Mesenchymal stem cell (in vitro differentiated cells and primary cell): ENCODE measurements around the gene RPS6KA5.
"Not testable (repeated sequence)": the region's sequence is repeated elsewhere in the genome, so short reads cannot be mapped to it uniquely, and the experiment has no call there.

Experiments
- DNase-seq: peaks from one replicate; pipeline ENCODE4 v3.0.0-alpha.2; 2013
- H2AFZ ChIP-seq: one replicate; pipeline ENCODE4 v1.6.1; 2013; ENCODE audit warnings: low read depth, mild to moderate bottlenecking, control low read depth, inconsistent platforms, low read length, moderate library complexity
- H2AK5ac ChIP-seq: 2 replicates; pipeline ENCODE4 v1.6.1; 2013; ENCODE audit warnings: low read length, moderate library complexity, mild to moderate bottlenecking, inconsistent platforms; ENCODE audit not compliant: severe bottlenecking
- H2BK120ac ChIP-seq: one replicate; pipeline ENCODE4 v1.6.1; 2013; ENCODE audit warnings: low read depth, mild to moderate bottlenecking, inconsistent platforms, low read length, moderate library complexity
- H2BK12ac ChIP-seq, 2 experiments: one replicate each; pipeline ENCODE4 v1.6.1; 2013; ENCODE audit warnings: inconsistent platforms in 2 of 2, low read length in 2 of 2, mild to moderate bottlenecking in 2 of 2, moderate library complexity in 2 of 2, control low read depth in 1 of 2
- H2BK15ac ChIP-seq: one replicate; pipeline ENCODE4 v1.6.1; 2013; ENCODE audit warnings: mild to moderate bottlenecking, low read depth, inconsistent platforms; ENCODE audit not compliant: poor library complexity, severe bottlenecking
- H2BK5ac ChIP-seq: 2 replicates; pipeline ENCODE4 v1.6.1; 2013; ENCODE audit warnings: low read depth, mild to moderate bottlenecking, low read length, control low read depth, inconsistent platforms; ENCODE audit not compliant: poor library complexity, severe bottlenecking
- H3K14ac ChIP-seq, 2 experiments: one replicate each; pipeline ENCODE4 v1.6.1; 2013; ENCODE audit warnings: inconsistent platforms in 2 of 2, low read length in 2 of 2, control low read depth in 1 of 2, mild to moderate bottlenecking in 1 of 2, moderate library complexity in 1 of 2
- H3K18ac ChIP-seq, 2 experiments: one replicate each; pipeline ENCODE4 v1.6.1; 2013; ENCODE audit warnings: inconsistent platforms in 2 of 2, low read length in 2 of 2, control low read depth in 1 of 2, low read depth in 1 of 2, mild to moderate bottlenecking in 1 of 2
- H3K23ac ChIP-seq, 2 experiments: one replicate each; pipeline ENCODE4 v1.6.1; 2013; ENCODE audit warnings: inconsistent platforms in 2 of 2, low read length in 2 of 2, mild to moderate bottlenecking in 2 of 2, moderate library complexity in 2 of 2, control low read depth in 1 of 2
- H3K27ac ChIP-seq: 2 replicates; pipeline ENCODE4 v1.5.1; 2013; ENCODE audit warnings: mild to moderate bottlenecking, moderate library complexity, low read length, control low read depth, inconsistent platforms; ENCODE audit not compliant: poor library complexity, severe bottlenecking
- H3K27me3 ChIP-seq, 2 experiments: 2 replicates each; pipeline versions ENCODE4 v1.6.1 to v1.7.0; 2013; ENCODE audit warnings: low read length in 2 of 2, mild to moderate bottlenecking in 2 of 2, moderate library complexity in 2 of 2, control low read depth in 1 of 2, inconsistent platforms in 1 of 2; ENCODE audit not compliant: control insufficient read depth in 1 of 2, insufficient read depth in 1 of 2
- H3K36me3 ChIP-seq, 2 experiments: 2 replicates each; pipeline versions ENCODE4 v1.6.1 to v1.7.0; 2013; ENCODE audit warnings: low read length in 2 of 2, control low read depth in 1 of 2, inconsistent platforms in 1 of 2, low read depth in 1 of 2, mild to moderate bottlenecking in 1 of 2; ENCODE audit not compliant: insufficient read depth in 2 of 2, control insufficient read depth in 1 of 2
- H3K4ac ChIP-seq, 2 experiments: one replicate each; pipeline ENCODE4 v1.6.1; 2013; ENCODE audit warnings: inconsistent platforms in 2 of 2, low read length in 2 of 2, mild to moderate bottlenecking in 2 of 2, moderate library complexity in 2 of 2, control low read depth in 1 of 2, low read depth in 1 of 2
- H3K4me1 ChIP-seq: 2 replicates; pipeline ENCODE4 v1.6.1; 2013; ENCODE audit warnings: low read depth, low read length, control low read depth; ENCODE audit not compliant: control insufficient read depth, insufficient read depth
- H3K4me2 ChIP-seq: 2 replicates; pipeline ENCODE4 v1.6.1; 2013; ENCODE audit warnings: low read length, mild to moderate bottlenecking, inconsistent platforms; ENCODE audit not compliant: poor library complexity, severe bottlenecking
- H3K4me3 ChIP-seq, 2 experiments: 2 replicates each; pipeline versions ENCODE4 v1.5.1 to v1.7.0; 2013; ENCODE audit warnings: low read length in 2 of 2, mild to moderate bottlenecking in 2 of 2, control low read depth in 1 of 2, low read depth in 1 of 2; ENCODE audit not compliant: insufficient read depth in 1 of 2
- H3K79me1 ChIP-seq: replicated peaks from 2 replicates; pipeline ENCODE4 v1.6.1; 2013; ENCODE audit warnings: mild to moderate bottlenecking, control low read depth, low read length, inconsistent platforms; ENCODE audit not compliant: poor library complexity, severe bottlenecking
- H3K9ac ChIP-seq: 2 replicates; pipeline ENCODE4 v1.7.0; 2013; ENCODE audit warnings: mild to moderate bottlenecking, low read length, moderate library complexity
- H3K9me3 ChIP-seq: 2 replicates; pipeline ENCODE4 v1.7.0; 2013; ENCODE audit warnings: mild to moderate bottlenecking, low read length; ENCODE audit not compliant: control insufficient read depth
- H4K8ac ChIP-seq: one replicate; pipeline ENCODE4 v1.6.1; 2013; ENCODE audit warnings: inconsistent platforms, mild to moderate bottlenecking, low read length, moderate library complexity
- H4K91ac ChIP-seq: one replicate; pipeline ENCODE4 v1.6.1; 2013; ENCODE audit warnings: mild to moderate bottlenecking, low read length, inconsistent platforms
- WGBS: methylation state at CpG from one replicate; pipeline ENCODE4 v1.1.7; 2013; ENCODE audit warnings: mixed read lengths; 5-methylcytosine and 5-hydroxymethylcytosine counted together

Gene RPS6KA5

GRCh38 chr14:91093743-91094472, 33.5 kb upstream of the RPS6KA5 start:
- H2BK15ac ChIP-seq, H3K4me3 ChIP-seq, H2BK5ac ChIP-seq, H2BK12ac ChIP-seq, H4K91ac ChIP-seq, H3K27ac ChIP-seq, H3K4me1 ChIP-seq, H4K8ac ChIP-seq, H2AFZ ChIP-seq, H3K23ac ChIP-seq, H3K36me3 ChIP-seq, H3K9ac ChIP-seq, H3K18ac ChIP-seq, H3K14ac ChIP-seq, H2BK120ac ChIP-seq, H3K9me3 ChIP-seq, H3K79me1 ChIP-seq, H2AK5ac ChIP-seq, H3K4me2 ChIP-seq, DNase-seq, H3K4ac ChIP-seq: not testable (repeated sequence)
- peaks cover 0 to 16% of the 10 kb centered on the region in 2 experiments for H3K27me3 ChIP-seq
- WGBS, result 92% methylated on average over 9 of the region's 14 CpGs

GRCh38 chr14:91092073-91092472, 31.6 kb upstream of the RPS6KA5 start:
- peaks cover 0 to 16% of the 10 kb centered on the region in 2 experiments for H3K27me3 ChIP-seq
- H4K8ac ChIP-seq, result no peak overlapping the region
- H3K4me3 ChIP-seq, result no peak overlapping the region
- H3K36me3 ChIP-seq, result no peaks in the 10 kb centered on the region
- H2BK12ac ChIP-seq, result no peak overlapping the region
- H3K4me2 ChIP-seq, result no peak overlapping the region
- H2AK5ac ChIP-seq, result no peak overlapping the region
- no peak overlapping the region for H3K14ac ChIP-seq
- no peaks in the 10 kb centered on the region for H3K79me1 ChIP-seq
- no peak for DNase-seq
- no peak overlapping the region for H3K23ac ChIP-seq
- H3K27ac ChIP-seq, result no peak overlapping the region
- H3K18ac ChIP-seq, result no peak overlapping the region
- no peak overlapping the region for H3K4ac ChIP-seq
- no peak overlapping the region for H4K91ac ChIP-seq
- no peak overlapping the region for H3K9ac ChIP-seq
- H2BK5ac ChIP-seq, result no peak overlapping the region
- no peak overlapping the region for H2BK120ac ChIP-seq
- no peak overlapping the region for H2AFZ ChIP-seq
- no peak overlapping the region for H2BK15ac ChIP-seq
- WGBS, result 100% methylated on average over 2 of the region's 3 CpGs
- H3K4me1 ChIP-seq, result no peaks in the 10 kb centered on the region
- H3K9me3 ChIP-seq, result no peaks in the 10 kb centered on the region

GRCh38 chr14:91090743-91091142, 30.3 kb upstream of the RPS6KA5 start:
- no peak overlapping the region for H2AFZ ChIP-seq
- DNase-seq, result no peak
- WGBS, result no CpG with 5 or more reads among the region's 1 CpG

GRCh38 chr14:91089958-91090535, 29.6 kb upstream of the RPS6KA5 start:
- Histone ChIP-seq H2AK5ac (no peak overlapping the region), H2AFZ (no peak overlapping the region), H3K4me1 (no peaks in the 10 kb centered on the region), H2BK5ac (no peak overlapping the region), H4K91ac (no peak overlapping the region), H3K36me3 (no peaks in the 10 kb centered on the region), H2BK15ac (no peak overlapping the region), H3K18ac (no peak overlapping the region), H3K27me3 (peaks cover 0 to 11% of the 10 kb centered on the region in 2 experiments), H3K4ac (no peak overlapping the region), H2BK120ac (no peak overlapping the region), H3K4me3 (no peak overlapping the region), H3K14ac (no peak overlapping the region), H3K4me2 (no peak overlapping the region), H3K9me3 (no peaks in the 10 kb centered on the region), H3K27ac (no peak overlapping the region), H3K23ac (no peak overlapping the region), H4K8ac (no peak overlapping the region), H2BK12ac (no peak overlapping the region), H3K9ac (no peak overlapping the region), H3K79me1 (no peaks in the 10 kb centered on the region)
- WGBS, result 91% methylated on average over 7 of the region's 7 CpGs
- no peak for DNase-seq

More at GRCh38 chr14:91090743-91091142, 30.3 kb upstream of the RPS6KA5 start:
- H3K4me2 ChIP-seq, result no peak overlapping the region
- H3K9ac ChIP-seq, result no peak overlapping the region
- H3K79me1 ChIP-seq, result no peaks in the 10 kb centered on the region
- H4K91ac ChIP-seq, result no peak overlapping the region
- no peak overlapping the region for H2BK12ac ChIP-seq
- no peak overlapping the region for H2BK15ac ChIP-seq
- H3K4ac ChIP-seq, result no peak overlapping the region
- peaks cover 0 to 13% of the 10 kb centered on the region in 2 experiments for H3K27me3 ChIP-seq
- no peak overlapping the region for H3K23ac ChIP-seq
- no peak overlapping the region for H3K27ac ChIP-seq
- H3K36me3 ChIP-seq, result no peaks in the 10 kb centered on the region
- no peak overlapping the region for H2AK5ac ChIP-seq
- H3K18ac ChIP-seq, result peak overlapping the region in 1 of 2 experiments; percentile 30
- H3K14ac ChIP-seq, result no peak overlapping the region
- no peaks in the 10 kb centered on the region for H3K9me3 ChIP-seq
- H2BK120ac ChIP-seq, result no peak overlapping the region
- no peak overlapping the region for H2BK5ac ChIP-seq
- H3K4me3 ChIP-seq, result no peak overlapping the region
- no peak overlapping the region for H4K8ac ChIP-seq
- no peaks in the 10 kb centered on the region for H3K4me1 ChIP-seq
